ENCODE measurements around the gene MPPE1.
"Not testable (repeated sequence)": the region's sequence is repeated elsewhere in the genome, so short reads cannot be mapped to it uniquely, and the experiment has no call there.

The MPPE1 gene

DNA sequence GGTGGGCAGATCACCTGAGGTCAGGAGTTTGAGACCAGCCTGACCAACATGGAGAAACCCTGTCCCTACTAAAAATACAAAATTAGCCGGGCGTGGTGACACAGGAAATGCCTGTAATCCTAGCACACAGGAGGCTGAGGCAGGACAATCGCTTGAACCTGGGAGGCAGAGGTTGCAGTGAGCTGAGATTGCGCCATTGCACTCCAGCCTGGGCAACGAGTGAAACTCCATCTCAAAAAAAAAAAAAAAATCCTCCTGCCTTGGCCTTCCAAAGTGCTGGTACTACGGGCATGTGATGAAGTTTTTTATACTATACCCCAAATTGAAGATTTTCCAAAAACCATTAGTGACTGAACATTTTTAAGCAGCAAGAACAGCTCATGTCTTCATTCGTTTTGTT, 15.7 kb downstream of the MPPE1 start:
- H3K4me1 ChIP-seq (ENCODE audit: control insufficient read depth, insufficient read depth, low read length); H3K9me3 ChIP-seq (replicated peaks; ENCODE audit: low read length); H3K4me3 ChIP-seq (ENCODE audit: low read length); H3K9ac ChIP-seq (ENCODE audit: low read depth, low read length); H3K4me2 ChIP-seq (ENCODE audit: low read length); H3K27me3 ChIP-seq (ENCODE audit: control insufficient read depth, insufficient read depth, low read length): not testable (repeated sequence)
- H3K36me3 ChIP-seq (ENCODE audit: insufficient read depth, low read length), result peaks cover 43% of the 10 kb centered on the region

DNA sequence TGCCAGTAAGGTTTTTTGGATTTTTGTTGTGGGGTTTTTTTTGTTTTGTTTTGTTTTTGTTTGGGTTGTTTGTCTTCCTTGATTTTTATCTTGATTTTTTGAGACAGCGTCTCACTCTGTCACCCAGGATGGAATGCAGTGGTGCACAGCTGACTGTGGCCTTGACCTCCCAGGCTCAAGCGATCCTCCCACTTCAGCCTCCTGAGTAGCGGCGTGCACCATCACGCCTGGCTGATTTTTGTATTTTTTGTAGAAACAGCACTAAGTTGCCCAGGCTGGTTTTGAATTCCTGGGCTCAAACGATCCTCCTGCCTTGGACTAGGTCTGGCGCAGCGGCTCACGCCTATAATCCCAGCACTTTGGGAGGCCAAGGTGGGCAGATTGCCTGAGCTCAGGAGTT, 16.4 kb downstream of the MPPE1 start:
- H3K4me3 ChIP-seq (ENCODE audit: low read length), result no peak overlapping the region
- no peaks in the 10 kb centered on the region for H3K27me3 ChIP-seq (ENCODE audit: control insufficient read depth, insufficient read depth, low read length)
- peaks cover 6% of the 10 kb centered on the region for H3K4me1 ChIP-seq (ENCODE audit: control insufficient read depth, insufficient read depth, low read length)
- no peak overlapping the region for H3K4me2 ChIP-seq (ENCODE audit: low read length)
- no peak overlapping the region for H3K9ac ChIP-seq (ENCODE audit: low read depth, low read length)
- H3K36me3 ChIP-seq (ENCODE audit: insufficient read depth, low read length), result peaks cover 46% of the 10 kb centered on the region
- no peaks in the 10 kb centered on the region for H3K9me3 ChIP-seq (replicated peaks; ENCODE audit: low read length)

DNA sequence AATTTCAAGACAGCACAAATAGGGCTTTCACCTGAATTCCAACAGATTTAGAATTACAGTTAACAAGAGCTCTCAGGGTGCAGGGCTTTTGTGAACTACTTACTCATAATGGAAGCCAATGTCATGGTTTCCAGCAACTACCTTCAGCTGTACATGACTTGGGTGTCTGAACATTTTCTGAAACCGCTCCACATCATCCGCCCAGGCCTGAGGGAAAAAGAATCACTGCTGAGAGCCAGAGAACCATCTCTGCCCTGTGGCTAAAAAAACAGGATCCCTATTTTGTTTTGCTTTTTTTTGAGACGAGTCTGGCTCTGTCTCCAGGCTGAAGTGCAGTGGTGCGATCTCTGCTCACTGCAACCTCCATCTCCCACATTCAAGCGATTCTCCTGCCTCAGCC, 18.8 kb downstream of the MPPE1 start:
- Histone ChIP-seq H3K4me2 (ENCODE audit: low read length) (no peak overlapping the region), H3K4me1 (ENCODE audit: control insufficient read depth, insufficient read depth, low read length) (peaks cover 6% of the 10 kb centered on the region), H3K9ac (ENCODE audit: low read depth, low read length) (no peak overlapping the region), H3K9me3 (replicated peaks; ENCODE audit: low read length) (no peaks in the 10 kb centered on the region), H3K36me3 (ENCODE audit: insufficient read depth, low read length) (peaks cover 41% of the 10 kb centered on the region), H3K4me3 (ENCODE audit: low read length) (no peak overlapping the region), H3K27me3 (ENCODE audit: control insufficient read depth, insufficient read depth, low read length) (no peaks in the 10 kb centered on the region)

DNA sequence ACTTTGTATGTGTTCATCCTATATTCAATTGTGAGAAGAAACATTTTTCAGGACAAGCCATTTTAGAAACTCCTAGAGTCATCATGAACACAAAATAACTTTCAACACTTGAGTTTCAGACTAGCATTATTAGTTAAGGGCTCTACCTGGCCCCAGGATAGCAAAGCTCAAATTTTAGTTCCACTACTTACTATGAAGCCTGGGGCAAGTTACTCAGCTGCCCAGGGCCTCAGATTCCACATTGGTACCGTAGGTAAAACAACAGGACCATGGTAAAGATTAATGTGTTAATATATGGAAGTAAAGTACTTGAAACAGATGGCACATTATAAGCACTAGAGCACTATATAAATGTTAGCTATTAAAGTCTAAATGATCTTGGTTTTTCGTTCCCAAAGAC, 19.4 kb downstream of the MPPE1 start:
- Histone ChIP-seq H3K36me3 (ENCODE audit: insufficient read depth, low read length) (peaks cover 44% of the 10 kb centered on the region), H3K4me3 (ENCODE audit: low read length) (no peak overlapping the region), H3K4me2 (ENCODE audit: low read length) (no peak overlapping the region), H3K9ac (ENCODE audit: low read depth, low read length) (no peak overlapping the region), H3K9me3 (replicated peaks; ENCODE audit: low read length) (no peaks in the 10 kb centered on the region), H3K27me3 (ENCODE audit: control insufficient read depth, insufficient read depth, low read length) (no peaks in the 10 kb centered on the region), H3K4me1 (ENCODE audit: control insufficient read depth, insufficient read depth, low read length) (peaks cover 1% of the 10 kb centered on the region)

DNA sequence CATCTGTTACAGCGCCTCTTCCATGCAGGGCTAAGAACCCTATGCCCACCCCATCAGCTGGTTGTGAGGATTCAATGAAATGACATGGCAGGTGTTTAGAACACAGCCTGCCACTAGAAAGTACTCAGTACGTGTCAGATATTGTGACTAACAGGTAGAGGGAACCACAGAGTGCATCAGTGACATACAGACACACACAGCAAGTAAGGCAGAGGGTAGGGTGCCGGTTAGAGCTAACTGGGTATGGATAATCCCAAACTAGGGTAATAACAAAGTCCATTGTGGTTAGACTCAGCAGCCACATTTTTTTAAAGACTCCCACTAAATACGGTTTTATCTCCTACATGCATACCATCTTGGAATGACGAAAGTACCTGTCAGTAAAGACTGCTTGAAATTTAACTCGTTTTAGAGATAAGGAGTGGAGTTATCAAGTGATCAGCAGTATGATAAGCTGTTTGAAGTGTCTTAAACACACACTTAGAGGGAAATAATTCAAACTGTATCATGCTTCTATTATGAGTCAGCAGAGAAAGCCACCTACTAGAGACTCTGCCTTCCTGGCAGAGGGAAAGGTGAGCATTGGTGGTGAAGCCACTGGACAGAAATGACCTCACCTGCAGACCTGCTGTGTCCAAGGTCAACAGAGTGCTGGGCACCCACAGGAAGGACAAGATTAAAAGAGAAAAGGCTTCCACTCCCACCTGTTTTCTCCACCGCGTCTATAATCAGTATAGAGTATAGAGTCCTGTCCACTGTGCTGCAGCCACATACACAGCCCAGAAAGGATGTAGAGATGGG, 20.6 kb downstream of the MPPE1 start:
- peaks cover 39% of the 10 kb centered on the region for H3K36me3 ChIP-seq (ENCODE audit: insufficient read depth, low read length)
- no peaks in the 10 kb centered on the region for H3K27me3 ChIP-seq (ENCODE audit: control insufficient read depth, insufficient read depth, low read length)
- H3K4me2 ChIP-seq (ENCODE audit: low read length), result no peak overlapping the region
- no peaks in the 10 kb centered on the region for H3K9me3 ChIP-seq (replicated peaks; ENCODE audit: low read length)
- no peak overlapping the region for H3K4me3 ChIP-seq (ENCODE audit: low read length)
- H3K9ac ChIP-seq (ENCODE audit: low read depth, low read length), result no peak overlapping the region
- H3K4me1 ChIP-seq (ENCODE audit: control insufficient read depth, insufficient read depth, low read length), result peaks cover 4% of the 10 kb centered on the region

DNA sequence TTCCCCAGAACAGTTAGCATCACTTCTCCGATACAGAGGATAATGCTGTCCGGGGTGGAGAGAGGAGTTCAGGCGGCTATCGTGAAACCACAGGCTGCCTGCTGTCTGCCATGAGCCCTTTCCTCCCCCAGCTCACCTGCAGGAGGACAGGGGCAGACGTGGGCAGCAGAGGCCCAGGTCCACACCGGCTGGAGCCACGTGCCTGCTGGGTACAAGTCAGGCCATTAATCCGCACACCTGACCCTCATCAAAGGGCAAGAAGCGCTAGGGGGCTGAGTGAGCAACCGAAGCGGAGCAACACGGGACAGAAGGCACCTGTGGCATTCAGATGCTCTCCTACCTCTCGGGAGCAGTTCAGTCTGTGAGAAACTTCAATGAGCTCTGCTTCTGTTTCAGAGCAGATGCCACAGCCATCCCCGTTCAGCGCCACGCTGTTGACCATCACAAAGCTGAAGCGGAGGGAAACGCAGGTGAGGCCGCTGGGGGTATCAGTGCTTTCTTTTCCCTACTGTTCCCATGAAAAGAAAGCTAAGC, 21.5 kb downstream of the MPPE1 start:
- peaks cover 39% of the 10 kb centered on the region for H3K36me3 ChIP-seq (ENCODE audit: insufficient read depth, low read length)

DNA sequence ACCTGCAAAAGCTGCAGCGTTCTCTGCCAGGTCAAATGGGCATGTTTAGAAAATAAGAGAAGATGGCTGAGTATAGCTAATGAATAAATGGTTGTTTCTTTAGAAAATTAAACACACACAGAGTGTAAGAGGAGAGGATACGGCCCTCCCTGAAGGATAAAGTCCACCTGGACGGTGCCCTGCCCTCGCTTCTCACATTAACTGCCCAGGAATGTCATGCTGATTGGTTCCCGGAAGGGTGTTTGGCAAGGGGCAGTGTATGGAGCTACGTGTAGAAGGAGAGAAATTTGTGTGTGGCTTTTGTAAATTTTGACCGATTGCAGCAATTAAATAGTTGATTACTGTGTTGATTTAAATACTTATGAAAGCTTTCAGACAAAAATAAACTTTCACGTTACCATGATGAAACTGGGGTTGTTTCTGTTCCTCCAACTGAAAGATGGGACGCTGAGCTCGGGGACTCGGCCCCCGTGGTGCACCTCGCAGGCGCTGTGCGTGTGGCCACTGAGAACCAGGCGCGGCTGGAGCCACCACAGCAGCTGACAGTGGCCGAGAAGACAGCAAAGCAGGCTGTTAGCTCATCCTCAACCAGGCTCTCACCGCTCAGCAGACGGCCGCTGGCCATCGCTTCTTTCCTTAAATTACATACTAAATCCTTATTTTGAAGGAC, 22.7 kb downstream of the MPPE1 start:
- Histone ChIP-seq H3K4me2 (ENCODE audit: low read length) (no peak overlapping the region), H3K36me3 (ENCODE audit: insufficient read depth, low read length) (peaks cover 39% of the 10 kb centered on the region), H3K9ac (ENCODE audit: low read depth, low read length) (no peak overlapping the region)

More for the DNA sequence above, 21.5 kb downstream of the MPPE1 start:
- Histone ChIP-seq H3K4me3 (ENCODE audit: low read length) (no peak overlapping the region), H3K27me3 (ENCODE audit: control insufficient read depth, insufficient read depth, low read length) (no peaks in the 10 kb centered on the region), H3K9ac (ENCODE audit: low read depth, low read length) (no peak overlapping the region), H3K9me3 (replicated peaks; ENCODE audit: low read length) (no peaks in the 10 kb centered on the region), H3K4me1 (ENCODE audit: control insufficient read depth, insufficient read depth, low read length) (peaks cover 4% of the 10 kb centered on the region), H3K4me2 (ENCODE audit: low read length) (no peak overlapping the region)

DNA sequence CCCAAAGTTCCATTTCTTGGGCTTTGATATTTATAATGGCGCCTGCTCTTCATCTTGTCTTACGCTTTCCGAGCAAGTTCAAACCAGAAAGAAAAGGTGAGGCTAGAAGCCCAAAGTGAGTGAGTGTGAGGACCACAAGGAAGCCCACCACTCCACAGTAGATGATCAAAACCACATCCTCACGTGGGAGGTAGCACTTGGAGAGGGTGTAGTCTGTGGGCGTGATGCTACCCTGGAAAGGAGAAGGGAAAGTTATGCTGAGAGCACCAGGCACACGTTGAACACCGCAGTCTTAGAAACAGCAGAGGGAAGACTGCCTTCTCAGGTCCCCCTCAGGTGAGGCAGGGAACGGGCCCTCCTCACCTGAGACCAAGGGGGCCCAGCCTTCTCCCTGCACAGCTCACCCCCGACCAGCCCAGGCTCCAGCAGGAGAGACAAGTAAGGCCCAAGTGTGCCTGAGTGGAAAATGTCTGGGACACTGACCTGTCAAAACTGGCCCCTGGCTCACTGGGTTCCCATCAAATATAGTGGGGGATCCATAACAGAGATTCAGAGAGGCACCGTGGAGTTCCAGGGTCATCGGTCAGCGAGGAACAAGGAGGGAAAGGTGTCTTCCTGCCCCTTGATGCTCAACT, 23.6 kb downstream of the MPPE1 start:
- H3K36me3 ChIP-seq (ENCODE audit: insufficient read depth, low read length), result peaks cover 39% of the 10 kb centered on the region
- H3K27me3 ChIP-seq (ENCODE audit: control insufficient read depth, insufficient read depth, low read length), result no peaks in the 10 kb centered on the region
- no peak overlapping the region for H3K4me2 ChIP-seq (ENCODE audit: low read length)
- no peak overlapping the region for H3K4me3 ChIP-seq (ENCODE audit: low read length)
- peaks cover 4% of the 10 kb centered on the region for H3K4me1 ChIP-seq (ENCODE audit: control insufficient read depth, insufficient read depth, low read length)
- H3K9me3 ChIP-seq (replicated peaks; ENCODE audit: low read length), result no peaks in the 10 kb centered on the region
- H3K9ac ChIP-seq (ENCODE audit: low read depth, low read length), result no peak overlapping the region

More for the DNA sequence above, 22.7 kb downstream of the MPPE1 start:
- H3K4me1 ChIP-seq (ENCODE audit: control insufficient read depth, insufficient read depth, low read length), result peaks cover 4% of the 10 kb centered on the region
- H3K9me3 ChIP-seq (replicated peaks; ENCODE audit: low read length), result no peaks in the 10 kb centered on the region
- H3K27me3 ChIP-seq (ENCODE audit: control insufficient read depth, insufficient read depth, low read length), result no peaks in the 10 kb centered on the region
- no peak overlapping the region for H3K4me3 ChIP-seq (ENCODE audit: low read length)

DNA sequence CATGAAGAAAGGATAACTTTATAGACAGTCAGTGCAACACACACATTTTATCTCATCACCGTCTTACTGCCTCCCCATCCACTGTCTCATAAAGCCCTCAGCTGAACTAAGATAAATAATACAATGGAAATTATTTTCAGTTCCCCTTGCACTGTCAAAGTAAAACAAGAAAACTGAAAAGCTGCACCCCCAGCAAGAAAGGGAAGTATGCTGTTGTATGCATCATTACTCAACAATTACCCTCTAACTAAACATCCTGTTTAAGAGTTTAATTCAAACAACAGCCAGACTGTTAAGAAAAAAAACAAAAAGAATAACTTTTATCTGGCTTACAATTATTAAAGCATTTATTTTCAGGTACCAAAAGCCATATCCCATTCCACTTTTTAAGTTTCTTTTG, 25.0 kb downstream of the MPPE1 start:
- no peak overlapping the region for H3K9ac ChIP-seq (ENCODE audit: low read depth, low read length)
- H3K4me3 ChIP-seq (ENCODE audit: low read length), result no peak overlapping the region
- H3K36me3 ChIP-seq (ENCODE audit: insufficient read depth, low read length), result peaks cover 27% of the 10 kb centered on the region
- no peak overlapping the region for H3K4me2 ChIP-seq (ENCODE audit: low read length)
- H3K4me1 ChIP-seq (ENCODE audit: control insufficient read depth, insufficient read depth, low read length), result peaks cover 4% of the 10 kb centered on the region
- H3K27me3 ChIP-seq (ENCODE audit: control insufficient read depth, insufficient read depth, low read length), result no peaks in the 10 kb centered on the region
- H3K9me3 ChIP-seq (replicated peaks; ENCODE audit: low read length), result no peaks in the 10 kb centered on the region

DNA sequence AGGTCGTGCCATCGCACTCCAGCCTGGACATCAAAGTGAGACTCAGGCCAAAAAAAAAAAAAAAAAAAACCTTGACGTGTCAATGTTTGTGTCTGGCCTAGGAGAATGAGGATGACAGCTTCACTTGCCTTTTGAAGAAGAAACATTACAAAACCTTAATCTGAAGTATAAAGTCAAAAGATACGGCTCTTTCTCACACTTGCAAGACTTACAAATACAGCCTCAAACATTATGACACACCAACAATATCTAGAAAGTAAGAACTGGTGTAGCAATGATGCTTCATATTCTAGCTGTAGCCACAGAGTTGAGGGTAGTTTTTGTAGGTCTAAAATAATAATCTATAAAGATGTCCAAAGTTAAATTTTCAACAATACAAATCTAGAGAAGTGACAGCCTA, 25.5 kb downstream of the MPPE1 start:
- H3K4me2 ChIP-seq (ENCODE audit: low read length), result no peak overlapping the region
- H3K9ac ChIP-seq (ENCODE audit: low read depth, low read length), result no peak overlapping the region
- peaks cover 25% of the 10 kb centered on the region for H3K36me3 ChIP-seq (ENCODE audit: insufficient read depth, low read length)
- no peaks in the 10 kb centered on the region for H3K27me3 ChIP-seq (ENCODE audit: control insufficient read depth, insufficient read depth, low read length)
- H3K4me1 ChIP-seq (ENCODE audit: control insufficient read depth, insufficient read depth, low read length), result peaks cover 4% of the 10 kb centered on the region
- H3K4me3 ChIP-seq (ENCODE audit: low read length), result no peak overlapping the region
- H3K9me3 ChIP-seq (replicated peaks; ENCODE audit: low read length), result no peaks in the 10 kb centered on the region

DNA sequence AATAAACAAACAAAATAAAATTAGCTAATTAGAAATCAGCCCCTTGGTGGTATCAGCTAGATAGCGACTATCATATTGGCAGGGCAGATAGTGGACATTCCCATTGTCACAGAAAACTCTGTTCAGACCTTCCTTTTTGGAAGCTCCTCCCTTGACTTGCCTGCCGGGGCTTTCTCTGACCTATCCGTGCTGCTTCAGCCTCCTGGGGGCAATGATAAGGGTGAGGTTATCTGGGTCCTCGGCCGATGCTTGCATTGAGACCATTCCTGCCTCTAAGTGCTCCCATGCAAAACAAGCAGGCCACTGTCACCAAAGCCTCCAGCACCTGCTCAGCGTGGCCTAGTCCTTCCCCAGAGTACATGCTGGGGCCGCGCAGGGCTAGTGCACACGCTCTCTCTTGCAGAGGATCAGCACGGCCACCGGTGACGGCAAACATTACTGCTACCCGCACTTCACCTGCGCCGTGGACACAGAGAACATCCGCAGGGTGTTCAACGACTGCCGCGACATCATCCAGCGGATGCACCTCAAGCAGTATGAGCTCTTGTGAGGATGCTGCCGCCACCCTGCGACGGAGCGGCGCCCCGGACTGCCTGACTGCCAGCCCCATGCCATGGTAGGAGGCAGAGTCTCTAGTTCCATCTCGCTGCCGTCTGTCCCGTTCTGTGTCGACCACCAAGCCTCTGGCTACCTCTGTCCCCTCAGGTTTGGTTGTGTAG, 27.4 kb downstream of the MPPE1 start:
- no peak overlapping the region for H3K4me2 ChIP-seq (ENCODE audit: low read length)
- no peaks in the 10 kb centered on the region for H3K27me3 ChIP-seq (ENCODE audit: control insufficient read depth, insufficient read depth, low read length)
- no peaks in the 10 kb centered on the region for H3K9me3 ChIP-seq (replicated peaks; ENCODE audit: low read length)
- peaks cover 13% of the 10 kb centered on the region for H3K36me3 ChIP-seq (ENCODE audit: insufficient read depth, low read length)
- H3K4me3 ChIP-seq (ENCODE audit: low read length), result no peak overlapping the region
- no peak overlapping the region for H3K9ac ChIP-seq (ENCODE audit: low read depth, low read length)
- H3K4me1 ChIP-seq (ENCODE audit: control insufficient read depth, insufficient read depth, low read length), result peaks cover 4% of the 10 kb centered on the region
